DLD1 (cell line): Measurements from ENCODE around the gene BBS12.
"Not testable (repeated sequence)": the region's sequence is repeated elsewhere in the genome, so short reads cannot be mapped to it uniquely, and the experiment has no call there.

Experiments
- in situ Hi-C: cut with HindIII; loops from 2 replicates; pipeline ENCODE4 v1.10.0; 2017; ENCODE audit warnings: low sequenced_read_pairs

The BBS12 gene

DNA sequence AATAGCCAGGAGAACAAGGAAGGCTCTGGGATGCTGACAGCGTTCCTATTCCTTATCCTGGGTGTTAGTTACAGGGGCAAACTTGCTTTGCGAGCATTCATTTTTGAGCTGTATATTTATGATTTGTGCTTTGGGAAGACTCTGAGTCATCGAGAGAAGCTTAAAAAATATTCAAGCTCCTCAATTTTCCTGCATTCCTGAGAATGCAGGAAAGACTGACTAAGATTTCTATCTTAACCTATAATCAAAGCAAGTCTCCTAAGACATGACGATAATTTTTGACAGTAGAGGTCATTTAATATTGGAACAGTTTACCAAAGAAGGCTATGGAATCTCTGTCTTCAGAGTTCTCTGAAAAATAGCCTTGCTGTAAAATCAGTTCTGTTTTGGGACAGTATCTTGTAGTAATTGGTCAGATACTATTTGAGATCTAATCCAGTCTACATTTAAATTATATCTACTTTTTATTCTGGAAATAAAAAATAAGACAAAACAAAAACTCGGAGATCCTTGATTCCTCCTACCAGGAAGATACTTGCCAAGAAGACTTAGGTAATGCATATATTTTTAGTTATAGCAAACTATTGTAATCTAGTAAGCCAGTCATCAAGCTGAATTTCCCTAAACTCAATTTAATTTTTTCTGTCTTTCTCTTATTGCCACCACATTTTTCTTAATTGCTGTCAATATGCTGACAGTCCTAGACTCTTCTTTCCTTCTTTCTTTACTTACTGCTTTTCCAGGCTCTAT, 31.7 kb downstream of the BBS12 start:
- in situ Hi-C loops: loop anchor here (25.0 kb wide), 1 partner anchor 148 kb away; the partner anchor contains the start of gene NUDT6

DNA sequence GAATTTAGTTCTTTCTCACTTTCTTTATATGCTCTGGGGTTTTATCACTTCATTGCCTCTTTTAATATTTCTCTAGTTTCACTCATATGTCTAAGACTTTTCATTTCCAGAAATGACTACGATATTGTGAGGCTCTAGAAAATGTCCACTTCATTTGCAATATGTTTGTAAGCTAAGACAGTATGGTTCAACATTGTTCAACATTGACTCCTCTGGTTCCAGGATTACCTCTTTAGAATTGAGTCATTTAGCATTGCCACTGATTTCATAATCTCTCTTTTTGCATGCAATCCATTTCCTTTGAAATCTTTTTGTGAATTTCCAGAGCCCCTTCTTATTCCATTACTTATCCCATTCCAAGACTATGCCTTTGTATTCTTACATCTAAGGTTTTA, 32.3 kb downstream of the BBS12 start:
- in situ Hi-C loops: loop anchor here (25.0 kb wide), 1 partner anchor 147 kb away; the partner anchor contains the start of gene NUDT6

DNA sequence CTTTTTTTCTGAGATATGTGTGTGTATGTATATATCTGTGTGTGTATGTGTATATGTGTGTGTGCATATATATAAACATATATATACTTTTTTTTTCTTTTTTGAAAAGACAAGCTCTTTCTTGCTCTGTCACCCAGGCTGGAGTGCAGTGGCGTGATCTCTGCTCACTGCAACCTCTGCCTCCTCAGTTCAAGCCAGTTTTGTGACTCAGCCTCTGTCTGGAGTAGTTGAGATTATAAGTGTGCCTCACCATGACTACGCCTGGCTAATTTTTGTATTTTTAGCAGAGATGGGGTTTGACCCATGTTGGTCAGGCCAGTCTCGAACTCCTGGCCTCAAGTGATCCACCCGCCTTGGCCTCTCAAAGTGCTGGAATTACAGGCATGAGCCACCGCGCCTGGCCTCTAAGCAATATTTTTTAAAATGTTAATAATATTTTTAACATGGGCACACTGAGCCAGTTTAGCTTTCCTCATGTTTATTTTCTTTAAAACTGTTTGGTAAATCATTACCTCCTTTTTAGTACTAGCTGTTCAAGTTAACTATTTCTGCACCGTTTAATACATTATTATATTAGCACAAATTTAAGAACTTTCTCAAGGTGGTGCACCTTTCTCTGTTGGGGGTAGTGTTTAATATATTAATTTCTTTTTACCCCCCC, 33.3 kb downstream of the BBS12 start:
- in situ Hi-C loops: loop anchor here (25.0 kb wide), 1 partner anchor 146 kb away; the partner anchor contains the start of gene NUDT6

DNA sequence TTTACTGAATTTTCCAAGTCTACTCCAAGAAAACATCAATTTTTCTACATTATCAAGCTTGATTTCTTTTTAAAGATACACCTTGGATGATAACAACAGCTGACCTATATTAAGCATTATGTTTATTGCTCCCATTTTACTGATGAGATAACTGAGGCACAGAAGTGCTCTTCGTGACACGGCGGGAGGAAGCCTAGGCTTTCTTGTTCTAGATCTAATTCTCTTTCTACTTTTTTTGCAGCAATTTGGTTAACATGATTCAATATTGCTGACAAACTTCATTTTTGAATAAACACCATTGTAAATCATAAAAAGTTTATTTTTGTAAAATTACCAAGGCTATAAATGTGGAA, 33.8 kb downstream of the BBS12 start:
- in situ Hi-C loops: loop anchor here (25.0 kb wide), 1 partner anchor 146 kb away; the partner anchor contains the start of gene NUDT6

DNA sequence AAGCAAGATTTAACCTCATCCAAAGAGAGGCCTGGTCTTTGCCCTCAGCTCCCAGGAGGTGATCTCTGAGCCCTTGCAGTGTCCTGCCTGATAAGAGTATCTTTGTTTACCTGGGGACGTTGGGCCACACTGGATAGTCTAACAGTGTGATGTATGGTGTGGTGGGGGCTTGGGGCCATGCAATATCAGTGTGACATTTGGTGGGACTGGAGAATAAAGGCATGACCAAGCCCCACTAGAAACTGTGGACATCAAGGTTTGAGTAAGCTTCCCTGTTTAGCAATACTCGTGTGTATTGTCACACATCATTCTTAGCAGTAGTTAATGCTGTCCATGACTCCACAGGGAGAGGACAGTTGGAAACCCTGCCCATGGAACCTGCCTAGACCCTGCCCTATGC, 34.4 kb downstream of the BBS12 start:
- in situ Hi-C loops: loop anchor here (25.0 kb wide), 1 partner anchor 145 kb away; the partner anchor contains the start of gene NUDT6

DNA sequence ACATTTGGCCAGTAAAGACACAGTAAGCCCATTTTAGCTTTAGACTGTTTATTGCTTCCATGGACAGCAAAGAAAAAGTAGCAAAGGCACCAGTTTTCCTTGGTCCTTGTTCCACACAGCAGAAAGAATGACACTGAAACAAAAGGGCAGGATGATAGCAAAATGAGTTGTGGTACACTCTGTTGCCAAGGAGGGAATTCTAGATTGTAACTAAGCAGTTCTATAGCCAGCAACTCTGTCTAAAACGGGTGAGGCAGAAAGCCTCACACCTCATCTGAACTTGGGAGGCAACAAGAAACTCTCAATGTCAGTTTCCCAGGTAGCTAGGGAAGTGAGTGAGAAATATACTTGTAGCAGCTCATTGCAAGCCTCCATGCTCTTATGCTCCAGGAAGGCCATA, 39.2 kb downstream of the BBS12 start:
- in situ Hi-C loops: loop anchor here (25.0 kb wide), 1 partner anchor 141 kb away; the partner anchor contains the start of gene NUDT6

DNA sequence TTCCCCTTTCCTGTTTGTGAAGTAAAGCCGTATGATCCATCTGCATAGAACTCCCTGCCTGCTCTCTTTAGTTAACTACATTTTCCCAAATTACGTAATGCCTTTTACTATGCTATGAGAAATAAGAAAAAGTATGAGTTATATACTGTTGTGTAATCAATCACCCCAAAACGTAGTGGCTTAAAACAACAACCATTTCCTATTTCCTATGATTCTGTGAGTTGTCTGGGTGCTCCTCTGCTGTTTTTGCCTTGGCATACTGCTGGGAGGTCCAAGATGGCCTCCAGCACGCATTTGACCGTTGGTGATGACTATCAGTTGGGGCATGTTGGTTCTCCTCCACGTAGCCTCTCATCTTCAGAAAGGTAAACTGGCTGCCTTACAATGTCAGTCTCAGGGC, 39.8 kb downstream of the BBS12 start:
- in situ Hi-C loops: loop anchor here (25.0 kb wide), 1 partner anchor 140 kb away; the partner anchor contains the start of gene NUDT6

DNA sequence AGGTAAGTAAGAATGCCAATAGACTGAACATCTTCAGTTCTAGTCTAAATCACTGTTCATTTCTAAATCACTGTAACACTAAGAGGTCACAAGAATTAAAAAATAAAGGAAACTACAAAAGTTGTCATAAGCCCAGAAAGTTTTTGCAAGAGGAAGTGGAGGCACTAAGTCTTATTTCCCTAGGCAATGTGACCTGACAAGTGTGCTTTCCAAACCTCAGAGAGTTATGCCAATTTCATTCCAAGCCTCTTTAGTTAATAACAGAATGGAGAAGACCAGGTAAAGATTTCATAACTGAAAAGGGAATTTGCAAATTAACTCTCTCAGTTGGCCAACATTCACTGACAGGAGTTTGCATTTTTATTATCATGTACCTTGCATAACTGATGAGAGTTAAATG, 40.5 kb downstream of the BBS12 start:
- in situ Hi-C loops: loop anchor here (25.0 kb wide), 1 partner anchor 139 kb away; the partner anchor contains the start of gene NUDT6

DNA sequence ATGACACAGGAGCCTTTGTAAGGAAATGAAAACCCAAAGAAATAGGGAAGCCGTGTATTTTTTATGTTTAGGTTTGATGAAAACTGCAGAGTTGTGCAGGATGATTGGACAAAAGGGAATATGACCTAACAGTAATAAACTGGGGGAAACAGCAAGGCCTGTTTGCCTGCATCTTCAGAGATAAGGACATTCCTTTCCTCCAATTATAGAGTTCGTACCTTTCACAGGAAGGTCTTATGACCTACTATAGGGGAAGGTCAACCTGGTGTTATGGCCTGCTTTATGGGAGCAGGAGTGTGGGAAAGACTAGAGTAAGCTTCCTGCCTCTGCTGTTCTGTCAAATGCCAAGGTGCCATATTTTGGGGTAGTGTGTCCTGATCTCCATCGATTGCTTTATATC, 42.5 kb downstream of the BBS12 start:
- in situ Hi-C loops: no loop called here

DNA sequence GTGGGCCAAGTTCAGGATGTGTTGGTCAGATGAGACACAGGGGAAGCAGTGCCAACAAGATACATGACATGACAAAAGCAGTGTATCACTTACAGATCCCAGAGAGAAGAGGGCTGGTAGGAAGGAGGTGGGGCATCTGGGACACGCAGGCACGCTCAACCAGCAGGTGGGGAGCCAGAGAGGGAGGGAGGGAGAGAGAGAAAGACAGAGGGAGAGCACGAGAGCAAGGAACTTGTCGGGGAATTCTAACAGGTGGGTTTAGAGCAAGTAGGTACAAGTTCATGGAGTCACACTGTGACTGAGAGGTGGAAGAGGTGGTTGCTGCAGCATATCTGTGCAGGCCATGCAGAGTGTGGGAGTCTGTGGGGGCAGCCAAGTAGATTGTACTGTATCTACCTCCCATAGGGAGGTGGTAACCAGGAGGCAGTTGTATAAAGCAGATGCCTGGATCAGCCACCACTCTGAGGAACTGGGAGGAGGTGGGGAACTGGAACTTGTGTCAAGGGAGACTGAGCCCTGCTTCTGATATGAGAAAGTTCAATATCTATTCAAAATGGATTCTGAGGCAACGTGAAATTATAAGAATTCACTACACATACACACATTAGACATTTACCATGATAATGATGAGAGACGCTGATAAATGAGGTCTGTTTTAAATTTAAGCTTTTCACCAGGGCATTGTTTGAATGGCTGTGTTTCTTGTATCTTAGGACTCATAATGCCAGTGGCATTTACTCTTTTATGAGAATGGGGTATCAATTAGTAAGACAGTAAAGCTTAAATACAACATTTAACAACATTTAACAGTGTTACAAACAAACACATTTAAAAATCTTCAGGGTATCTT, 43.7 kb downstream of the BBS12 start:
- in situ Hi-C loops: no loop called here

DNA sequence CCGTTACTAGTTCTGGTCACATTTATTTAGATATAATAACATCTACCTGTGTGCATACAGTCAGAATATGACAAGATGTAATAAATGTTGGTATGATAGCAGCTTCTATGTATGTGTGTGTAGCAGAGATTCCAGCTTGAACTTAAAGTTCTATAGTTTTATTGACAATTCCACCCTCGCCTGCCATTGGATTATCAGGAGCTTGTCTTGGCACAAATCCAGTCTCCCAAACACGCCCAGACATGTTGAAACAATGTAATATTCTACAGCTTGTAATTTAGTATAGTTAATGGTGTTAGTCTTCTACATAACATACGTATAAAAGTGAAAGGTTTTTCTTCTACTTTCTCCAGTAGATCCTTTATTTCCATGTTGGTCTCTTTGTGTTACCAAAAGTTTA, 44.4 kb downstream of the BBS12 start:
- in situ Hi-C loops: no loop called here

DNA sequence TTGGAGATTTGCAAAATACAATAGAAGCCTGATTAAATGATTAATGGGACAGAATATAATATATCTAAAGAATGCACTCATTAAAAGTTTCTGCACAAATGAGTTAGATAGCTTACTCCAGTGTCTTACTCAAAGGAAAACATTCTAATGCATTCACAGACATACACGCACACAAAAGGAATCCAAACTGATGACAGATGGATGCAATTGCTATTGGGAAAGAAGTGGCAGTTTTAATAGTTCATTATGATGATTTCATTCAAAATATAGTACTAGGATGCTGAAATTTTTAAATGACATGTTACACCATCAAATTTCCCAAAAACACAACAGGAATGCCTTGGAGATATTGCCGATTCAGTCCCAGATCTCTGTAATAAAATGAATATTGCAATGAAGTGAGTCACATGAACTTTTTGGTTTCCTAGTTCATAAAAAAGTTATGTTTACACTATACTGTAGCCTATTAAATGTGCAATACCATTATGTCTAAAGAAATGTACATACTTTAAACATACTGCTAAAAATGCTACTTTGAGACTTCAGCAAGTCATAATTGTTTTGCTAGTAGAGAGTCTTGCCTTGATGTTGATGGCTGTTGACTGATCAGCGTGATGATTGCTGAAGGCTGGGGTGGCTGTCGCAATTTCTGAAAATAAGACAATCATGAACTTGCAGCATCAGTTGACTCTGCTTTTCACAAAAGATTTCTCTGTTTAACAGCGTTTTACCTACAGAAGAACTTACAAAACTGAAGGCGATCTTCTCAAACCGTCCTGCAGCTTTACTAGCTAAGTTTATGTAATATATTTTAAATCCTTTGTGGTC, 45.6 kb downstream of the BBS12 start:
- in situ Hi-C loops: no loop called here

DNA sequence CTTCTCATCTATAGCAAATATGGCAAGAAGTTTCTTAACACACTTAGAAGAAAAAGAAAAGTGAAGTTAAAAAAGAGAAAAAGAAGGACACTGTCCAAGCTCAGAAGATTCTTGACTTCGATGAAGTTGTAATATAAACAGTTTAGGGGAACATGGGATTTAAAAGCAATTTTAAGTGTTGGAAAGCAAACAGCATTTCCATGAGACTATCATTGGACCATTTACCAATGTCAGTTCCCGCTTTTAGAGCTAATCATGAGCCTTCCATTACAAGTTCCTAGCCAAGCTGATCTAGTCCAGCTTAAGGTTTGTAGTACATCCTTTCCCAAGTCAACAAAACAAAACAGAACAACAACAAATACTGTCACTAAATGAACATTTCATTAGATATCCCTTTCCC, 49.0 kb downstream of the BBS12 start:
- in situ Hi-C loops: no loop called here

DNA sequence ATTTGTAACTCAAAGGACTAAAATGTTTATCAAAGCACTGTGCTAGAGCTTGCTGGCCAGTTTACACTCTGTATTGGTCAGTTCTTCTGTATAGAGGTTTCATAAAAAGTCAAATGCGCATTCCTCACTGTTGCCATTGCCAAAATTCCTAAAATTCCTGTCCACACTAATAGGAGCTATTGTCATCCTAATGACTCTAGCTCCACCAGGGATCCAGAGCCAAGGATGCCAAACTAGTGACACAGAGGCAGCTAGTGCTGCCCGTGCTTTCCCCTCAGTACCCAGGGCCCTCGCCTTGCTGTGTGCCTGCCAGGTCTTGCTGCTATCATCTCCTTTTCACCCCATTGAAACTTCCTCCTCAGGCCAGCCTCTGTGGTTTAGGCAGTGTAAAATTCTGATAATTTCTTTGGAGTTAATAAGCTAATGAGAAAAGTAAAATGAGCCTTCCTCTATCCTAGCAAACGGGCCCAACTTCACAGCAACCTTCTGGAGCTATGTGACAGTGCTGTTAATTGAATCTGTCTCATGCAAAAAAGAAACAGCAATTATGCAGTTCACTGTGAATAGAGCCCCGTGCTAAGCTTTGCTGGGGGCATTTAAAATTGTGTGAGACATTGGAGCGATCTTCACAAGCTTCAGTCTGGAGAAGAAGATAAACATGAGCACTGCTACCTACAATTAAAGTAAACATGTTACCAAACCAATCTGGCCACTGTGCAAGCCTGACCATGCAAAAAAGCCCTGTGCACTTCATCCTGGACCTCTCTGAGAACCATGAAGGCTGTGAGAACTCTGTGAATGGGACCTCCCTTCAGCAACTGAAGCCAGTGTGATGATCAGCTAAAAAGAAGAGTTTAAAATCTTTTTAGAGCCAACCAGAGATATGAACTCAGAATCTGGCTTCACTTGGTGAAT, 51.1 kb downstream of the BBS12 start:
- in situ Hi-C loops: no loop called here

DNA sequence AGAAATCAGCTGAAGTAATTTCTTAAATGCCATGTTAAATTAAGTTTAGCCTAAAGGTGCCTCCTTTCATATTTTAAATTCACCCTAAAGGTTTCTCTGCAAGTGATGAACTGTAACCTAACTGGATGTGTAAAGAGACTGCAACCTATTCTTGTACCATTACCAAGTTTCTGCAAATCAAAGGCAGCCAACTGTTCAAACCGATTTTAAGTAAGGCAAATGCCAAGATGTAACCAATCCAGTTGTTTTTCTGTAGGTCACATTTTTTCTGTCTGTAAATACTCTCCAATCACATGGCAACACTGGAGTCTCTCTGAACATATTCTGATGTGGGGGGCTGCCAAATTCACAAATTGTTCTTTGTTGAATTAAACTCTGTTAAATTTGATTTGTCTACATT, 51.8 kb downstream of the BBS12 start:
- in situ Hi-C loops: no loop called here

DNA sequence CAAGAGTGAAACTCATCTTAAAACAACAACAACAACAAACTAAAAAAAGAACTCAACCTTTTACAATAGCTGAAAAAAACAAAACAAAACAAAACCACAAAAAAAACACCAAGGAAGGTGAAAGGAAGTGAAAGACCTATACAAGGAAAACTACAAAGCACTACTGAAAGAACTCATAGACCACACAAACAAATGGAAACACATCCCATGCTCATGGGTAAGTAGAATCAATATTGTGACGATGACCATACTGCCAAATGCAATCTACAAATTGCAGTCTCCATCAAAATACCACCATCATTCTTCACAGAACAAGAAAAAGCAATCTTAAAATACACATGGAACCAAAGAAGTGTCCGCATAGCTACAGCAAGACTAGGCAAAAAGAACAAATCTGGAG, 52.6 kb downstream of the BBS12 start:
- in situ Hi-C loops: no loop called here

DNA sequence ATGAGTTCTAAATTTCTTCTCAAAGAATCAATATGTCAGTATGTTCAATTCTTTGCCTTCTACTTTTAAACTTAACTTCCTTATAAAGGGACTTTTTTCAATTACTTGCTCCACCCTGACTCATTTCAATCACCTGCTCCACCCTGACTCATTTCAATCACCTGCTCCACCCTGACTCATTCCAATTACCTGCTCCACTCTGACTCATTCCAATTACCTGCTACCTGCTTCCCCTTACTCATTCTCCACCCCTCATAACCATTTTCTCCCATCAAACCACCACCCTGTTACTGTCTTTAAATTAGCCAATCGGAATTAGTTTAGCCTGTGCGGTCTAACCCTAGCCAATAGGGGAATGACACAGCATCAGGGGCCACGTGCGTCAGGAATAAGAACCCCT, 53.8 kb downstream of the BBS12 start:
- in situ Hi-C loops: not testable (repeated sequence)

DNA sequence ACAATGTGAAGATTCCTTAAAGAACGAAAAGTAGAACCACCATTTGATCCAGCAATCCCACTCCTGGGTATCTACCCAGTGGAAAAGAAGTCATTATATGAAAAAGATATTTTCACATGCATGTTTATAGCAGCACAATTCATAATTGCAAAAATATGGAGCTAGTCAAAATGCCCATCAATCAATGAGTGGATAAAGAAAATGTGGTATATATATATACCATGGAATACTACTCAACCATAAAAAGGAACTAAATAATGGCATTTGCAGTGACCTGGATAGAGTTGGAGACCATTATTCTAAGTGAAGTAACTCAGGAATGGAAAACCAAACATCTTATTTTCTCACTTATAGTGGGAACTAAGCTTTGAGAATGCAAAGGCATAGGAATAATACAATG, 54.4 kb downstream of the BBS12 start:
- in situ Hi-C loops: not testable (repeated sequence)

DNA sequence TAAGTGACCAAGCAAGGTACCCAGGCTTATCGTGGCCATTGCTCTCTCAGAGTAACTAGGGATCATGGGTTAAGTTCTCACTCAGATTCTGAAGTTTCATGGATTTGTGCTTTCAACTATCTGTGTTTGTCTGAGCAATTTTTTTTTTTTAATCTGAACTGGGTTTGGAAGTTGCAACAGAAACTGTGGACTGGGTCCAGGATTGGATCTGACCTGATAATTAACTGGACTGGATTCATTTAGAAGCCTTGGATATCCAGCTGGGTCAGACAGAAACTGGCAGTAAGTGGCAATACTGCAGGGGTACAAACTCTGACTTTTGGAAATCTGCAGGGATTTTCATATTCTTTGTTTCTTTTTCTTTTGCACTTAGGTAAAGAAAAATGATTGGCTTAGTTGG, 55.4 kb downstream of the BBS12 start:
- in situ Hi-C loops: no loop called here
